ENCODE results near the gene SPSB4. TPM values are rescaled to one million over a fixed set of nuclear protein-coding genes. Genes with fewer than 3 reads are reported as not detected.
"Not testable (repeated sequence)": the region's sequence is repeated elsewhere in the genome, so short reads cannot be mapped to it uniquely, and the experiment has no call there.

SPSB4 gene
- polyA plus RNA-seq, 3 donors, result 13.7 to 17.5 (median 14.1) TPM

- not testable (repeated sequence) for DNase-seq (ENCODE audit: low read depth in 3 of 3, low spot score in 2 of 3)
These were observed 62.5 kb downstream of the SPSB4 start for GRCh38 chr3:141113680-141114079.

GRCh38 chr3:141114179-141114745 lies 63.1 kb downstream of the SPSB4 start:
- no peak for DNase-seq (ENCODE audit: low read depth in 3 of 3, low spot score in 2 of 3)

- DNase-seq (ENCODE audit: low read depth in 3 of 3, low spot score in 2 of 3), result no peak
These were observed 63.8 kb downstream of the SPSB4 start for GRCh38 chr3:141114816-141115460.

GRCh38 chr3:141115789-141116541 lies 64.8 kb downstream of the SPSB4 start:
- DNase-seq (ENCODE audit: low read depth in 3 of 3, low spot score in 2 of 3), result peak in 2 of 3 donors; percentile 54 to 64

- no peak for DNase-seq (ENCODE audit: low read depth in 3 of 3, low spot score in 2 of 3)
These were observed 65.6 kb downstream of the SPSB4 start for GRCh38 chr3:141116721-141117120.

- DNase-seq (ENCODE audit: low read depth in 3 of 3, low spot score in 2 of 3), result not testable (repeated sequence)
These were observed 66.8 kb downstream of the SPSB4 start for GRCh38 chr3:141117982-141118381.

- DNase-seq (ENCODE audit: low read depth in 3 of 3, low spot score in 2 of 3), result no peak
These were observed 71.4 kb downstream of the SPSB4 start for GRCh38 chr3:141122455-141123030.

- no peak for DNase-seq (ENCODE audit: low read depth in 3 of 3, low spot score in 2 of 3)
These were observed 72.7 kb downstream of the SPSB4 start for GRCh38 chr3:141123677-141124410.

- no peak for DNase-seq (ENCODE audit: low read depth in 3 of 3, low spot score in 2 of 3)
These were observed 73.6 kb downstream of the SPSB4 start for GRCh38 chr3:141124715-141125114.

GRCh38 chr3:141125351-141125750 lies 74.2 kb downstream of the SPSB4 start:
- no peak for DNase-seq (ENCODE audit: low read depth in 3 of 3, low spot score in 2 of 3)

- no peak for DNase-seq (ENCODE audit: low read depth in 3 of 3, low spot score in 2 of 3)
These were observed 75.7 kb downstream of the SPSB4 start for GRCh38 chr3:141126661-141127343.

- no peak for DNase-seq (ENCODE audit: low read depth in 3 of 3, low spot score in 2 of 3)
These were observed 76.4 kb downstream of the SPSB4 start for GRCh38 chr3:141127344-141128125.

GRCh38 chr3:141128126-141128777 lies 77.1 kb downstream of the SPSB4 start:
- DNase-seq (ENCODE audit: low read depth in 3 of 3, low spot score in 2 of 3), result no peak

GRCh38 chr3:141129049-141129448 lies 77.9 kb downstream of the SPSB4 start:
- DNase-seq (ENCODE audit: low read depth in 3 of 3, low spot score in 2 of 3), result no peak

- no peak for DNase-seq (ENCODE audit: low read depth in 3 of 3, low spot score in 2 of 3)
These were observed 78.4 kb downstream of the SPSB4 start for GRCh38 chr3:141129541-141130011.

- no peak for DNase-seq (ENCODE audit: low read depth in 3 of 3, low spot score in 2 of 3)
These were observed 92.4 kb downstream of the SPSB4 start for GRCh38 chr3:141143517-141143916.

- DNase-seq (ENCODE audit: low read depth in 3 of 3, low spot score in 2 of 3), result no peak
These were observed 95.9 kb downstream of the SPSB4 start for GRCh38 chr3:141146979-141147470.

GRCh38 chr3:141147657-141148056 lies 96.5 kb downstream of the SPSB4 start:
- no peak for DNase-seq (ENCODE audit: low read depth in 3 of 3, low spot score in 2 of 3)

GRCh38 chr3:141148169-141148568 lies 97.0 kb downstream of the SPSB4 start:
- no peak for DNase-seq (ENCODE audit: low read depth in 3 of 3, low spot score in 2 of 3)
